Transverse colon (tissue), 3 donors: Measurements from ENCODE around the gene AJM1.

Experiments
- EP300 ChIP-seq: sonication (generic); formaldehyde crosslinking; IDR thresholded peaks from one replicate; pipeline ENCODE4 v1.6.1; 2017; ENCODE audit warnings: antibody characterized with exemption, low read depth
- POLR2A ChIP-seq: fragments of 450-650 bp; IDR thresholded peaks from one replicate; pipeline ENCODE4 v1.6.1; 2016; ENCODE audit warnings: antibody characterized with exemption, mild to moderate bottlenecking, moderate library complexity
- TF ChIP-seq, protein P1 (sequence below), 5 experiments: fragments of 200-600 bp in 3 of 5; fragments of 450-650 bp in 2 of 5; sonication (generic) in 3 of 5; IDR thresholded peaks; 1 replicate in 2 of 5; 2 replicates in 3 of 5; pipeline ENCODE4 v1.5.1; 2016 to 2017; ENCODE audit warnings: antibody characterized with exemption in 5 of 5, inconsistent platforms in 3 of 5, mild to moderate bottlenecking in 2 of 5, moderate library complexity in 1 of 5

- TF ChIP-seq, protein P1, sequence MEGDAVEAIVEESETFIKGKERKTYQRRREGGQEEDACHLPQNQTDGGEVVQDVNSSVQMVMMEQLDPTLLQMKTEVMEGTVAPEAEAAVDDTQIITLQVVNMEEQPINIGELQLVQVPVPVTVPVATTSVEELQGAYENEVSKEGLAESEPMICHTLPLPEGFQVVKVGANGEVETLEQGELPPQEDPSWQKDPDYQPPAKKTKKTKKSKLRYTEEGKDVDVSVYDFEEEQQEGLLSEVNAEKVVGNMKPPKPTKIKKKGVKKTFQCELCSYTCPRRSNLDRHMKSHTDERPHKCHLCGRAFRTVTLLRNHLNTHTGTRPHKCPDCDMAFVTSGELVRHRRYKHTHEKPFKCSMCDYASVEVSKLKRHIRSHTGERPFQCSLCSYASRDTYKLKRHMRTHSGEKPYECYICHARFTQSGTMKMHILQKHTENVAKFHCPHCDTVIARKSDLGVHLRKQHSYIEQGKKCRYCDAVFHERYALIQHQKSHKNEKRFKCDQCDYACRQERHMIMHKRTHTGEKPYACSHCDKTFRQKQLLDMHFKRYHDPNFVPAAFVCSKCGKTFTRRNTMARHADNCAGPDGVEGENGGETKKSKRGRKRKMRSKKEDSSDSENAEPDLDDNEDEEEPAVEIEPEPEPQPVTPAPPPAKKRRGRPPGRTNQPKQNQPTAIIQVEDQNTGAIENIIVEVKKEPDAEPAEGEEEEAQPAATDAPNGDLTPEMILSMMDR (IDR thresholded peaks at IDR 0.05): no peak
- TF ChIP-seq EP300 (no peak), POLR2A (no peak)
Observed at GRCh38 chr9:136793086-136793946, 49.0 kb upstream of the AJM1 start.
